ENCODE measurements around the gene WIPF1.

DNA sequence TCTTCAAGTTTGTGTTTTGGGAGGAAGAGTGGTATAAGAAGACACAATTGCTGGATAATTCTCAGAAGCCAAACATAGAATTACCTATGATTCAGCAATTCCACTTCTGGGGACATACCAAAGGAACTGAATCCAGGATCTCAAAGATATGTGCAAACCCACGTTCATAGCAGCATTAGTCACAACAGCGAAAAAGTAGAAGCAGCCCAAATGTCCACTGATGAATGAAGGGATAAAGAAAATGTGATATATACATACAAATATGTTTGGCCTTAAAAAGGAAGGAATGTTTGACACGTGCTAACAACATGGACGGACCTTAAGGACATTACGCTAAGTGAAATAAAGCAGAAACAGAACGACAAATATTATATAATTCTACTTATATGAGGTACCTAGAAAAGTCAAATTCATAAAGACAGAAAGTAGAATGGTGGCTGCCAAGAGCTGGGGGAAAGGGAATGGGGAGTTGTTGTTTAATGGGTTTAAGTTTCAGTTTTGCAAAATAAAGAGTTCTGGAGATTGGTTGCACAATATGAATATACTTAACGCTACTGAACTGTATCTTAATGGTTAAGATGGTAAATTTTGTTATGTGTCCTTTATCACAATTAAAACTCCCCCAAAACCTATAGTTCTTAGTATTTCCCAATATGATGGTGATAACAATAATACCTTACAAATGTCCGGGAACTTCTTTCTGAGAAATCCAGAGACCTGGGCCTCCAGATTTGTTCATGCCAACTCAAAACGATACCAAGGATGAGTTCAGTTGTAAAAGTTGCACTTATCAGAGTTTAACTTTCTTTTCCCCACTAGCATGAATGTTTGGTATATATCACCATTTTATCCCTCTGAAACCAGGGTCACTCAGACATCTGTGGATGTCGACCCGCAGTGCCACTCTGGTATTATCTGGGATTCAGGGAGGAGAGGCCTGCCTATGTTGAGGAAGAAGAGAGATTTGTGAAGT lies 33.7 kb upstream of the WIPF1 start:
- TF ChIP-seq, protein P1, sequence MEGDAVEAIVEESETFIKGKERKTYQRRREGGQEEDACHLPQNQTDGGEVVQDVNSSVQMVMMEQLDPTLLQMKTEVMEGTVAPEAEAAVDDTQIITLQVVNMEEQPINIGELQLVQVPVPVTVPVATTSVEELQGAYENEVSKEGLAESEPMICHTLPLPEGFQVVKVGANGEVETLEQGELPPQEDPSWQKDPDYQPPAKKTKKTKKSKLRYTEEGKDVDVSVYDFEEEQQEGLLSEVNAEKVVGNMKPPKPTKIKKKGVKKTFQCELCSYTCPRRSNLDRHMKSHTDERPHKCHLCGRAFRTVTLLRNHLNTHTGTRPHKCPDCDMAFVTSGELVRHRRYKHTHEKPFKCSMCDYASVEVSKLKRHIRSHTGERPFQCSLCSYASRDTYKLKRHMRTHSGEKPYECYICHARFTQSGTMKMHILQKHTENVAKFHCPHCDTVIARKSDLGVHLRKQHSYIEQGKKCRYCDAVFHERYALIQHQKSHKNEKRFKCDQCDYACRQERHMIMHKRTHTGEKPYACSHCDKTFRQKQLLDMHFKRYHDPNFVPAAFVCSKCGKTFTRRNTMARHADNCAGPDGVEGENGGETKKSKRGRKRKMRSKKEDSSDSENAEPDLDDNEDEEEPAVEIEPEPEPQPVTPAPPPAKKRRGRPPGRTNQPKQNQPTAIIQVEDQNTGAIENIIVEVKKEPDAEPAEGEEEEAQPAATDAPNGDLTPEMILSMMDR (conservative IDR thresholded peaks at IDR 0.05): no peak
- TF ChIP-seq ZFX (IDR thresholded peaks at IDR 0.05): no peak

Measured in C4-2B (cell line).